Measurements from ENCODE around the gene CREBL2. TPM values are rescaled to one million over a fixed set of nuclear protein-coding genes. Genes with fewer than 3 reads are reported as not detected.

The CREBL2 gene
- polyA plus RNA-seq, 1 experiment = 15.4 TPM

GRCh38 chr12:12669020-12669419 is 57.3 kb downstream of the CREBL2 start:
- no peaks in the 10 kb centered on the region for H3K36me3 ChIP-seq (ENCODE audit: control insufficient read depth, insufficient read depth, low read length)
- H3K4me3 ChIP-seq (ENCODE audit: low read depth, low read length) = no peak overlapping the region
- no peak for TF ChIP-seq CTCF (IDR thresholded peaks at IDR 0.05; ENCODE audit: insufficient read depth, low read depth, low read length)
- H3K27me3 ChIP-seq (ENCODE audit: control insufficient read depth, insufficient read depth, low read length) = no peaks in the 10 kb centered on the region
- DNase-seq (ENCODE audit: low read depth) = no peak
- ChIA-PET POLR2A (no interaction called here), CTCF (no interaction called here)

- H3K27me3 ChIP-seq (ENCODE audit: control insufficient read depth, insufficient read depth, low read length) = no peaks in the 10 kb centered on the region
- H3K36me3 ChIP-seq (ENCODE audit: control insufficient read depth, insufficient read depth, low read length) = no peaks in the 10 kb centered on the region
- H3K4me3 ChIP-seq (ENCODE audit: low read depth, low read length) = no peak overlapping the region
- TF ChIP-seq CTCF (IDR thresholded peaks at IDR 0.05; ENCODE audit: insufficient read depth, low read depth, low read length) = no peak
- CTCF ChIA-PET = interaction anchor here (0.6 to 2.7 kb wide), 4 partner anchors 9 to 273 kb away, joined by 3 to 9 read pairs (median 3); no protein-coding TSS in a partner anchor
- POLR2A ChIA-PET = interaction anchor here (0.7 kb wide), 1 partner anchor 230 kb away, joined by 3 read pairs; no protein-coding TSS in a partner anchor
- no peak for DNase-seq (ENCODE audit: low read depth)
Measured at GRCh38 chr12:12671850-12672660, 60.4 kb downstream of the CREBL2 start.

GRCh38 chr12:12673296-12673695 is 61.6 kb downstream of the CREBL2 start:
- Histone ChIP-seq H3K27me3 (ENCODE audit: control insufficient read depth, insufficient read depth, low read length) (no peaks in the 10 kb centered on the region), H3K36me3 (ENCODE audit: control insufficient read depth, insufficient read depth, low read length) (no peaks in the 10 kb centered on the region), H3K4me3 (ENCODE audit: low read depth, low read length) (no peak overlapping the region)
- DNase-seq (ENCODE audit: low read depth) = no peak
- no peak for TF ChIP-seq CTCF (IDR thresholded peaks at IDR 0.05; ENCODE audit: insufficient read depth, low read depth, low read length)
- POLR2A ChIA-PET = no interaction called here
- CTCF ChIA-PET = interaction anchor here (0.7 kb wide), 1 partner anchor 288 kb away, joined by 3 read pairs; no protein-coding TSS in a partner anchor

- ChIA-PET POLR2A (no interaction called here), CTCF (no interaction called here)
- H3K27me3 ChIP-seq (ENCODE audit: control insufficient read depth, insufficient read depth, low read length) = no peaks in the 10 kb centered on the region
- no peak for TF ChIP-seq CTCF (IDR thresholded peaks at IDR 0.05; ENCODE audit: insufficient read depth, low read depth, low read length)
- no peaks in the 10 kb centered on the region for H3K36me3 ChIP-seq (ENCODE audit: control insufficient read depth, insufficient read depth, low read length)
- no peak overlapping the region for H3K4me3 ChIP-seq (ENCODE audit: low read depth, low read length)
- DNase-seq (ENCODE audit: low read depth) = no peak
Measured at GRCh38 chr12:12676605-12677004, 64.9 kb downstream of the CREBL2 start.

- DNase-seq (ENCODE audit: low read depth) = no peak
- TF ChIP-seq CTCF (IDR thresholded peaks at IDR 0.05; ENCODE audit: insufficient read depth, low read depth, low read length) = no peak
- H3K27me3 ChIP-seq (ENCODE audit: control insufficient read depth, insufficient read depth, low read length) = no peaks in the 10 kb centered on the region
- no peak overlapping the region for H3K4me3 ChIP-seq (ENCODE audit: low read depth, low read length)
- no peaks in the 10 kb centered on the region for H3K36me3 ChIP-seq (ENCODE audit: control insufficient read depth, insufficient read depth, low read length)
- ChIA-PET POLR2A (no interaction called here), CTCF (no interaction called here)
Measured at GRCh38 chr12:12681061-12681765, 69.5 kb downstream of the CREBL2 start.

Measured in BJ (cell line).